GM18499 (cell line): ENCODE results near the gene SLC30A2.

ENCODE experiments used
- ATAC-seq: cut with Tn5 transposase; IDR thresholded peaks from one replicate; pipeline ENCODE4 v1.9.1; 2021; ENCODE audit warnings: moderate number of reproducible peaks; ENCODE audit not compliant: insufficient read depth, unreplicated experiment

SLC30A2 gene

DNA sequence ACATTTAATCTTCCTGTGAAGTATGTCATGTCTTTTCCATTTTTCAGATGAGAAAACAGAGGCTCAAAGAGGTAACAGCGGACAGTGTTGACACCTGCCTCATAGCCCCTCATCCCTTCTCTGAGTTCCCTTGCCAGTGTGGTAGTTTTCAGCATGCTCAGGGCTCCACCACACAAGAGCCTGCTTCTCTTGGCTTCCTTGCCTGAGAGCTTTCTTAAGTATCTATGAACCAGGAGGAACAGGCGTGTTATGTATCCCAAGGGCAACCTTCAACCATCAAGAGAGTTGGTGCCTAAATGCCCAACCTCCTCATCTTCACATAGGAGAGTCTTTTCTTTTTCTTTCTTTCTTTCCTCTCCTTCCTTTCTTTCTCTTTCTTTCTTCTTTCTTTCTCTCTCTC, 42.2 kb downstream of the SLC30A2 start:
- no peak for ATAC-seq

DNA sequence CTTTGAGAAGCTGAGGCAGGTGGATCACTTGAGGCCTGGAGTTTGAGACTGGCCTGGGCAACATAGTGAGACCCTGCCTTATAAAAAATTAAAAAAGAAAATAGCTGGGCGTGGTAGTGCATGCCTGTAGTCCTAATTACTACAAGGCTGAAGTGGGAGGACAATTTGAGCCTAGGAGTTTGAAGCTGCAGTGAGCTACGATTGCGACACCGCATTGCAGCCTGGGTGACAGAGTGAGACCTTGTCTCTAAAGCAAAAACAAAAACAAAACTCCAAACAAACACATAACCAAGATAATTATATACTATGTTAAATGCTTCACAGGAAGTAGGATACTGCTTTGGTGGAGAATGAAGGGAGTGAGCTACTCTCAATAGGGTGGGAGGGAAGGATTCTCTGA, 42.7 kb downstream of the SLC30A2 start:
- no peak for ATAC-seq

GRCh38 chr1:25999041-25999800, 46.7 kb downstream of the SLC30A2 start:
- ATAC-seq = no peak

GRCh38 chr1:25997828-25998761, 47.8 kb downstream of the SLC30A2 start, which contains the start of gene PAFAH2:
TSS of gene PAFAH2 (minus strand) at chr1:25998063. CDS start at chr1:25990816, 7,247 bp downstream.
- peak; percentile 92 for ATAC-seq

- no peak for ATAC-seq
Measured at GRCh38 chr1:25996966-25997827, 48.7 kb downstream of the SLC30A2 start.

DNA sequence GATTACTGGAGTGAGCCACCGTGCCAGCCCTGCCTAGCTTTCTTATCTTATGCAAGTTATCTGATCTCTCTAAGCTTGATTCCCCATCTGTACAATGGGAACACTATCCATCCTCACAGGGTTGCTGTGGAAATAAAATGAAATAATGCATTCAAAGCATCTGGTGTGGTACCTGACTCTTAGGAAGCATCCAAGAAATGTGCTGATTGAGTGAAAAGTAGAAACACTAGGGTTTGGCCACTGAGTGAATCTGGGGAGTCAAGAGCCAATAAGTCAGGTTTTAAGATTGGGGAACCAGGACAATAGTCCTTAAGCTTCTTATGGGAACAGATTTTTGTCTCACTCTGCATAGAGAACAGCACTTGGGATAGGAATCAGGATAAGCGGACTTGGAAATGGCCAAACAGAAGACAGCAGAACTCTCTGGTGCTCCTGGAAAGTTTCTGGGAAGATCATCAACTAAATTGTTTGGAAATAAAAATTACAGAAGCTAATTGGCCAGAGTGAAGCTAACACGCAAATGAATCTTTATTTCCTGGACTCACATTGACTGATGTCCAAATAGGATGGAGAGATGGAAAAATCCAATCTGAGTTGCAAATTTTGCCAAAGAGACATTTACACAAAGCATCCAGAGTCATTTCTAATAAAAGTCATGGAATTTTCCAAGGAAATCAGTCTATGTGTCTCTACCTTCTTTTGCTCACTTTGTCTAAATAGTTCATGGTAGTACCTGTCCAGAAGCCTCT, 51.3 kb downstream of the SLC30A2 start:
- ATAC-seq = no peak

DNA sequence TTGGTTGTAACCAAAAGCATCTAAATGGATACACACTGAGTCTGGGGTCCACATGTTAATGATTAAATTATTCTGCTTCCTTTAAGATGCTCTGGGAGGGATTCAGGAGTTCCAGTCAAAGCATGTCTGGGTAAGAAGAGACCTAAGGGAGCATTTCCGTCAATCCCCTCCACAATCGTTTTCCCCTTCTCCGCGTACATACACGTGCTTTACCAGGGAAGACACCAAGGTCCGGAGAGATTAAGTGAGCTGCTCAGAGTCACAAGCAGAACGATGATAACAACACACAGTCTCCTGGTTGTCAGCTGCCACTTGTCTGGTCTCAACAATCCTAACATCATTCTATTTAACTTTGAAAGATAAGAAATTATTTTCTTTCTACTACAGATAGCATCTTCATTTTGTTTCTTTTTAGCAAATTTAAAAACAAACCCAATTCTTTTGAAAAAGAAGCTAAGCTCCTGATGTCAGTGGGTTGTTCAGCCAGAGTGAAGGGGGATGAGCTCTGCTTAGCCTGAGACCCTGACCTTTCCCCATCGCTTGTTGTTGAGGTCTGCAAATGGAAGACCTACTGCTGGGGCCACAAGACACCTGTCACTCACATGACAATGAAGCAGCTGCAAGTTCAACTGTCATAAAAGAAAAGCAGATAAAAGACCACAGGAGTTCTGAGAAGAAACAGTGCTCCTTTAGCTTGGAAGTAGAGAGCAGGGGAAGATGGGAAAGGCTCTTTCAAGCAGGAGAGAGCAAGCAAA, 52.5 kb downstream of the SLC30A2 start:
- no peak for ATAC-seq

DNA sequence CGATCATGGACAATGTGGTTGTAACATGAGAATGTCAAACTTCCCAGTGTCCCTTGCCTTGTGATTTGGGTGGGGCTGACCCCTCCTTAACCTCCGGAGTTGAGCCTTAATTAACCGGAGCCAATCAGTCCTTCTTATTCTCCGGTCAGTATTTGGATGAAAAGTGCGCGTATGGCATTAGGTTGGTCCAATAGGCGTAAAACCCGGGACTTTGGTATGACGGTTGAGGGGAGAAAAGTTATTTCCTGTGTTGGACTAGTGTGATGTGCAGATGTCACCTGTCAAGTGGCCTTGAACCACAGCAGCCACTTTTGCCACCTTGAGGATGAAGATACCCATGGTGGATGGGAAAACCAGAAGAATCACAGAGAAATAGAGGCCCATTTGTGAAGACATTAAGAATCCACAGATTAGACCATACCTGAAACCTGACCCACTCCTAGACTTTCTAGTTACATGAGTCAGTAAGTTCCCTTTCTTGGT, 53.2 kb downstream of the SLC30A2 start:
- ATAC-seq = no peak

- ATAC-seq = no peak
Measured at GRCh38 chr1:25991937-25992688, 53.8 kb downstream of the SLC30A2 start.

GRCh38 chr1:25990702-25991395, 55.1 kb downstream of the SLC30A2 start:
- ATAC-seq = no peak

- ATAC-seq = no peak
Measured at GRCh38 chr1:25990251-25990650, 55.7 kb downstream of the SLC30A2 start.

DNA sequence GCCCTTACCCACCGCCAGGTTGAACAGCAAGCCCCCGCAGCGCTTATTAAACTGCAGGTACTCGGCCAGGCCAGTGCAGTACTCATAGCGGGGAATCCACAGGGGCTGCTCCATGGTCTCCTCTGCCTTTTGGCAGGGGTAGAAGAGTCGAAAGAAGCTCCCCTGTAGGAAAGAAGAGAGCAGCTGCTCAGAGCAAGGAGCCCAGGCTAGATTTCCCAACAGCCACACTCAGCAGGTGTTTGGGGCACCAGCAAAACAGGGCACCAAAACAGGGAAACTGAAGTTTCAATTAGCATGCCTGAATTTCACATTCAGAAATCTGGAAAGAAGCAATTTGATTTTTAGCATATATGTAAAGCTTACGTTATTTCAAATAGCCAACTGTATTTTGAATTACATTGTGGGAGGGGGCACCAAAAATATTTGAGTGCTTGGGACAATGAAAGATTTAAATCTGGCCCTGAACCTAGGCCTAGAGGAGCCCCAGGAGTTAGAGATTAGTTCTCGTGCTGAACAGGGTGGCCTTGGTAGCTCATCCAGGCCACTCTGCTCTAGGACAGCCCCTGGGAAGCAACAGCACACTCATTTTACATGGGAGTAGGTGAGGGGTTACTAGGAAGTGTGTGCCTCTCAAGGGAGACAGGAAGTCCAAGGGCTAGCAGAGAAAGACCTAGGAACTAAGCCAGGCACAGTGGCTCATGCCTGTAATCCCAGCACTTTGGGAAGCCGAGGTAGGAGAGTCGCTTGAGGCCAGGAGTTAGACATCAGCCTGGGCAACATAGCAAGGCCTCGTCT, 56.3 kb downstream of the SLC30A2 start:
- ATAC-seq = no peak

GRCh38 chr1:25987951-25988350, 58.0 kb downstream of the SLC30A2 start:
- no peak for ATAC-seq
